Head of caudate nucleus (tissue), 42 donors: Measurements from ENCODE around the gene CMIP.

Experiments
- DNase-seq, 42 donors: peaks; one replicate each; pipeline versions ENCODE4 v3.0.0 to v3.0.0-alpha.2; 2020 to 2021; ENCODE audit warnings: mixed read lengths in 7 of 42
- intact Hi-C: fragments of 100-400 bp; cut with DNase I; formaldehyde crosslinking; loops from one replicate; pipeline ENCODE4 v1.15.0; 2022

CMIP gene

GRCh38 chr16:81470796-81471636, 26.4 kb downstream of the CMIP start:
- intact Hi-C loops: no loop called here
- no peak for DNase-seq

DNA sequence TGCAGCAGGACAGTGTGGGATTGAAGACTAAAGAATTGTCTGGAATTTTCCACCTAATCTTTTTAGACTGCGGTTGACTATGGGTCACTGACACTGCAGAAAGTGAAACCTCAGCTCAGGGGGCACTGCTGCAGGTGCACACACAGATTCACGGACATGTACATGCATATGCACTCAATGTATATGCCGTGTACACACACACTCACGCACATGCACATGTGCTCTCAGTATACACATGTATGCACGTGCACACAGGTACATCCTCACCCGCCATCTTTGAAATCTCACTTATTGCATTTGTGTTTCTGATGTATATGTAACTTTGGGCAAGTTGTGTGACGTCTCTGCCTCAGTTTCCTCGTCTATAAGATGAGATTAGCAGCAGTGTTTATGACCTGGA, 27.3 kb downstream of the CMIP start:
- intact Hi-C loops: no loop called here
- no peak for DNase-seq

GRCh38 chr16:81472391-81472790, 27.8 kb downstream of the CMIP start:
- intact Hi-C loops: no loop called here
- DNase-seq: no peak

GRCh38 chr16:81473066-81473488, 28.5 kb downstream of the CMIP start:
- no peak for DNase-seq
- intact Hi-C loops: no loop called here

DNA sequence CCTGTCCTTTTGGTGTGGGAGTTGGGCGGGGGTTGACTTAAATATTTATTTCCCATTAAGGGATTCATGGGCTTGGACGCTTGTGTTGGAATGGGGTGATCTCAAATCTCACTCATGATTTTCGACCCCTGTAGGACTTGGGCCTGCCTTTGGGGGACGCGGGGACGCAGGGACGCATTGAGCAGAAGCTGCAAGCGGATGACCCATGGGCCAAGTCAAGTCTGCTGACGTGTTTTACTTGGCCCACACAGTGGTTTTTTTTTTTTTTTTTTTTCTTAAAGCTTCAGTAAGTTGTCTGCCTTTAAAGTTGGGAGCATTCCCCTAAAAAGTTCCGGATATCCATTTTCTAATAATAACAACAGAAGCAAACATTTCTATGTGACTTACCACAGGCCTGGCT, 28.9 kb downstream of the CMIP start:
- intact Hi-C loops: no loop called here
- DNase-seq: no peak

DNA sequence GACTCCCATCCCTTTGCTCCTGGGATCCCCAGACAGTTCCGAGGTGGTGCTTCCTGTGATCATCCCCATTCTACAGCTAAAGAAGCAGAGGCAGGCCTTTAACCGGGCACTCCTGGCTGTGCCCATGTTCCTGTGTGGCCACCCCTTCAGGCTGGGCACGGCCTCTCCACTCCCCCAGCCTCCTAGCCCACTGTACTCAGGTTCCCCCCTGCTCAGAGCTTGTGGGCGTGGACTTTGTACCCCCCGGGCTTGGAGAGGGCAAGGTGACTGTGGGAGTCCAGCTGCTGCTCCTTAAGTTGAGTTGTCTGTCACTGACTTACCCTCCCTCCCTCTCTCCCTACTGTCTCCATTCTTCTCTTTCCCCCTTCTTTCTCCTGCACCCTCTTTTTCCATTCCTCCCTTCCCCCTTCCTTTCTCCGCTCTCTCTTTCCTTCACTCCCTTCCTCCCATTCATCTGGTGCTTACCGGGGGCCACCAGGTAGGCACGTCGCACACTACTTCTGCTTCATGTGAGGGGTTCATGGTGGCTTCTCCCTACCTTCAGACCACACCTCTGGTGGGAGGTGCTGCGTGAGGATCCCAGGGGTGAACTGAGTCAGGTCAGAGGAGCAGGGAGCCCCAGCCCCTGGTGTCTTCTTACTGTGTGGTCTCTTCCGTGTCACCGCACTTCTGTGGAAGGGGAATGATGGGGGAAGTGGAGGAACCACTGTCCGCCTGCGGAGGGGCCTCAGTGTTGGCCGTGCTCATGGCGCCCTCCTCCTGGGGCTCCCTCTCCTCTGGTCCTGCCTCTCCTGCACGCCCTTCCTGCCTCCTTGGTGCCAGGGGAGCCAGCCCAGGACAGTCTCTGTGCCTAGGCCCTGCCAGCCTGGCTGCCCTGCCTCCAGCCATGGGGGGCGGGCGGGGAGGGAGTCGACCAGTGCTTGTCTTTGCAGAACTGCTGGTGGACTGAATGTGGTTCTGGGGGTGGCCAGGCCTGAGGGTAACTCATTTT, 29.7 kb downstream of the CMIP start:
- intact Hi-C loops: no loop called here
- DNase-seq: no peak

DNA sequence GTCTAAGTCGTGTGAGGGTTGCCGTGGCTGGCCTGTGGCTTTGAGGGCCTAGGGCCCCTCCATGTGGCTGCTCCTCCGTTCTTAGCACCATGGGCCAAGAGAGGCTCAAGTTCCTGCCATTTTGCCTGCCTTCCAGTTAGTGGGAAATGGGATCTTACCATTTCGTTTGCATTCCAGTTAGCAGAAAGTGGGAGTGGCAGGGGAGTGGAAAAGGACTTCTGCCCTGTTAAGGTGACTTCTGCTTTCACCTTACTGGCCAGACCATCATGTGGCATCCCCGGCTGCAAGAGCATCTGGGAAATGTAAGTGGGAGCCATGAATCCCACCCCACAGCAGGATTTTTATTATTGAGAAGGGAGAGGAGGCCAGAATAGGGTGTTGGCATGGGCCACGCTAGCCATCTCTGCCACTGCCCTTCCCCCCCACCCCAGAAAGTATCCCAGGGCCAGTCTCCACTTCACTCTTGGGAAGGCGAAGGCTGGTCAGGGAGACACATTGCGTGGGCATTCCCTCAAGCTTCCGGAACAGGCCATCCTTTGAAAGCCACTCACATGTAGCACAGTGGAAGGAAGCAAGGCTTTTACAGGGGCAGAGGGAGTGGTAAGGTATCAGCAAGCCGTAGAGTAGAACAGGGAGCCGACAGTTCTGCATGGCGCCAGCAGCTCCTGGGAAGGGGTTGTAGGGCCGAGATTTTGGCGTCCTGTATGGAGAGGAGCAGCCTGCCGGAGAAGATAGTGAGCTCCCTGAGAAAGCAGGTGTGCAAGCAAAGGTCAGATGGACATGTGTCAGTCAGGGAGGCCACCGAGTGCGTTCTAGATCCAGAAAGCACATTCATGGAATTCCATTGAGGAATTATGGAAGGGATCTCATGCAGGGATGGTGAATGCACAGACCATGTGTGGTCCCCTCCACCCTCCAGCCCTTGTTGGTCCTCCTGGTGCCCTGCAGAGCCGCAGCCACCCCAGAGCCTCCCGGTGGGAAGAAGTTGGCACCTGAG, 33.4 kb downstream of the CMIP start:
- intact Hi-C loops: no loop called here
- no peak for DNase-seq

DNA sequence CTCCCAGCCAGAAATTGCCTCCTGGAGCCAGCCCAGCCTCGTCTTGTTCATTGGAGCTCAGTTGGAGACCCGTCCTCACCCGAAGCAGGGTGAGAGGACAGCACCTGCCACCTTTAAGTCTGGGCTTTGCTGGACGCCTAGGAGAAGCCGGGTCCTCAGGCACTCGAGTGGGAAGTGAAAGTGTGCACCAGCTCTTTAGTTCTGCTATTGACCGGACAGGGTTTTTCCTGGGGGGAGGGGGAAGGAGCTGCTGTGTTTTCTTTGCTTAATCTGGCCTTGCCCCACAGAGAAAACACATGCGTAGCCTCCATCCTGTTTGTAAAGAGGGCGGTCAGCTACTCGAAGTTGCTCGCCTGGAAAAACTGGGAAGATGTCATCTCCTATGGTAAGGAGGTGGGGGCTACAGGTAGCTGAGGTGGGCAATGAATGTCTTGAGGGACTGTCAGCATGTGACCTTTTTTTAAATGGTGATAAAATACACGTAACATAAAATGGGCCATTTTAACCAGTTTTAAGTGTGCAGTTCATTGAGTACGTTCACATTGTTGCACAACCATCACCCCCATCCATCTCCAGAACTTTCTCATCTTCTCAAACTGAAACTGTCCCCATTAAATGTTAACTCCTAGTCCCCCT, 34.4 kb downstream of the CMIP start:
- DNase-seq: peak in 27 of 42 donors; percentile 20 to 69 (median 45)
- intact Hi-C loops: no loop called here

- intact Hi-C loops: no loop called here
- no peak for DNase-seq
Observed at GRCh38 chr16:81480606-81481206, 36.1 kb downstream of the CMIP start.

- DNase-seq: peak in 24 of 42 donors; percentile 19 to 72 (median 48)
- intact Hi-C loops: no loop called here
Observed at GRCh38 chr16:81481207-81481821, 36.7 kb downstream of the CMIP start.

DNA sequence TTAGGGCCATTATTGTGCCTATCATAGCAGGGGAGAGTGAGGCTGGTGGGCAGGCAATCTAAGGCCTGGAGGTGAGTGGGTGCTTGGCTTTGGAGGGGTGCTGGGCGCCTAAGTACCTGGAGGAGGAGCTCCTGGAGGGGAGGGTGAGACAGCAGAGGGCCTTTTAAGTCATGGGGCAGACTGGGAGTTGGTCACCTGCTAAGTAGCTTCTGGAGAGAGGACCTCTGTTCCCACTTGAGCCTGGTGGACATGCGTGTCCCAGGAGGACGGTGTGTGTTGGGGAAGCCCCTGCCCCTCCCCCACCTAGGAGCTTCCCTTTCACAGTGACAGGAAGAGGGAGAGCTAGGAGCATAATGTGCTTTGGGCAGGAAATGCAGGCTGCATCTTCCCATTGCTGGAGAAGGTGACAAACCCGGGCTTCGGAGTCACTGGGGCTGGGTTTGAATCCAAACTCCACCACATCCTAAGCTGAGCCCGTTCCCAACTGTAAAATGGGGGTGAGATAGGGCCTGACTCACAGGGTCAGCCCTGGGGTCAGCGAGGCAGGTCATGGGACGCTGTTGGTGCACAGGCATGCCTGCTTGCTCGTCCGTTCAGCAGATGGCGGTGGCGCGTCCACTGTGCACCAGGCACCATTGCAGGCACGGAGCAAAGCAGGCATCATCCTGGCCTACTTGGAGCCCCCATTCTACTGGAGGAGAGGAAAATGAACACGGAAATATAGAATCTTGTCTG, 37.9 kb downstream of the CMIP start:
- intact Hi-C loops: no loop called here
- no peak for DNase-seq

GRCh38 chr16:81483064-81483969, 38.7 kb downstream of the CMIP start:
- intact Hi-C loops: no loop called here
- DNase-seq: no peak

- intact Hi-C loops: no loop called here
- DNase-seq: no peak
Observed at GRCh38 chr16:81483970-81484595, 39.5 kb downstream of the CMIP start.

GRCh38 chr16:81484908-81485624, 40.5 kb downstream of the CMIP start:
- intact Hi-C loops: no loop called here
- DNase-seq: no peak
